Ishikawa (cell line): Measurements from ENCODE around the gene ZNF614.
A peak's percentile ranks its signal among the peaks of the same experiment; 100 is the strongest.

Source experiments
- CEBPB ChIP-seq: IDR thresholded peaks from 2 replicates; pipeline ENCODE4 v1.6.1; 2012
- CREB1 ChIP-seq: IDR thresholded peaks from 2 replicates; pipeline ENCODE4 v1.6.1; 2012; ENCODE audit warnings: low read depth
- EGR1 ChIP-seq: IDR thresholded peaks from 2 replicates; pipeline ENCODE4 v1.6.1; 2012
- EP300 ChIP-seq: IDR thresholded peaks from 2 replicates; pipeline ENCODE4 v1.6.1; 2012; ENCODE audit warnings: borderline replicate concordance
- FOXM1 ChIP-seq: IDR thresholded peaks from 2 replicates; pipeline ENCODE4 v1.6.1; 2012; ENCODE audit warnings: low read depth, borderline replicate concordance
- MAX ChIP-seq: IDR thresholded peaks from 2 replicates; pipeline ENCODE4 v1.6.1; 2012
- NFIC ChIP-seq: IDR thresholded peaks from 2 replicates; pipeline ENCODE4 v1.6.1; 2012
- RAD21 ChIP-seq: IDR thresholded peaks from 2 replicates; pipeline ENCODE4 v1.6.1; 2012; ENCODE audit warnings: low read depth
- REST ChIP-seq: IDR thresholded peaks from 2 replicates; pipeline ENCODE4 v1.6.1; 2012; ENCODE audit warnings: low read depth, mild to moderate bottlenecking
- TAF1 ChIP-seq: IDR thresholded peaks from 2 replicates; pipeline ENCODE4 v1.6.1; 2012; ENCODE audit warnings: low read depth, mild to moderate bottlenecking
- TCF12 ChIP-seq: IDR thresholded peaks from 2 replicates; pipeline ENCODE4 v1.6.1; 2012; ENCODE audit warnings: low read depth
- TEAD4 ChIP-seq: IDR thresholded peaks from 2 replicates; pipeline ENCODE4 v1.6.1; 2012
- USF1 ChIP-seq: IDR thresholded peaks from 2 replicates; pipeline ENCODE4 v1.6.1; 2012
- YY1 ChIP-seq: IDR thresholded peaks from 2 replicates; pipeline ENCODE4 v1.6.1; 2012; ENCODE audit warnings: low read depth
- ZBTB7A ChIP-seq: IDR thresholded peaks from 2 replicates; pipeline ENCODE4 v1.6.1; 2012; ENCODE audit warnings: low read depth

ZNF614 gene

GRCh38 chr19:51983361-51983760 lies 44.8 kb downstream of the ZNF614 start:
- TF ChIP-seq TAF1 (no peak), EGR1 (no peak), FOXM1 (no peak), TEAD4 (no peak), CEBPB (no peak), REST (no peak), NFIC (no peak), ZBTB7A (no peak), TCF12 (no peak), YY1 (no peak), CREB1 (no peak), RAD21 (no peak)

GRCh38 chr19:51980116-51980736 lies 48.0 kb downstream of the ZNF614 start:
- TF ChIP-seq CEBPB = peak; percentile 65
- no peak for TF ChIP-seq TEAD4

- TF ChIP-seq TCF12 (no peak), CEBPB (no peak), EGR1 (no peak), CREB1 (no peak), RAD21 (no peak), ZBTB7A (no peak), USF1 (no peak), EP300 (no peak), REST (no peak), TEAD4 (no peak), TAF1 (no peak), FOXM1 (no peak), MAX (no peak), NFIC (no peak), YY1 (no peak)
Observed at GRCh38 chr19:51978882-51979281, 49.3 kb downstream of the ZNF614 start.

GRCh38 chr19:51977346-51977745 lies 50.8 kb downstream of the ZNF614 start:
- TF ChIP-seq CREB1 (no peak), ZBTB7A (no peak), TCF12 (no peak), TAF1 (no peak), FOXM1 (no peak)

GRCh38 chr19:51976852-51977251 lies 51.3 kb downstream of the ZNF614 start:
- TF ChIP-seq CEBPB = no peak
- no peak for TF ChIP-seq EP300
- TF ChIP-seq TEAD4 = no peak
- no peak for TF ChIP-seq TAF1
- TF ChIP-seq TCF12 = no peak

- no peak for TF ChIP-seq FOXM1
- TF ChIP-seq TAF1 = no peak
- TF ChIP-seq CREB1 = no peak
- no peak for TF ChIP-seq TEAD4
- no peak for TF ChIP-seq EGR1
- TF ChIP-seq ZBTB7A = no peak
- TF ChIP-seq EP300 = no peak
- TF ChIP-seq YY1 = no peak
- no peak for TF ChIP-seq REST
- no peak for TF ChIP-seq CEBPB
- TF ChIP-seq NFIC = no peak
- no peak for TF ChIP-seq MAX
Observed at GRCh38 chr19:51971624-51972023, 56.6 kb downstream of the ZNF614 start.
